HepG2 (cell line): ENCODE results near the gene PLEKHG5. TPM values are rescaled to one million over a fixed set of nuclear protein-coding genes. Genes with fewer than 3 reads are reported as not detected.

Experiments used
- ESRRA ChIP-seq: sonication (generic); formaldehyde crosslinking; IDR thresholded peaks from 2 replicates; pipeline ENCODE4 v1.5.1; 2020; ENCODE audit warnings: mild to moderate bottlenecking, low read depth, missing genetic modification reagents
- HIVEP1 ChIP-seq: sonication (generic); formaldehyde crosslinking; IDR thresholded peaks from 2 replicates; pipeline ENCODE4 v1.4.0; 2020; ENCODE audit warnings: mild to moderate bottlenecking, missing genetic modification reagents
- NFIC ChIP-seq: IDR thresholded peaks from 2 replicates; pipeline ENCODE4 v1.6.1; 2012; ENCODE audit warnings: mild to moderate bottlenecking, low read length, inconsistent platforms
- POLR2AphosphoS2 ChIP-seq: IDR thresholded peaks from 2 replicates; pipeline ENCODE4 v1.6.1; 2011; ENCODE audit warnings: low read depth, low read length, improper control_type of control experiment
- PRMT3 ChIP-seq: sonication (generic); formaldehyde crosslinking; IDR thresholded peaks from 2 replicates; pipeline ENCODE4 v1.8.1; 2022; ENCODE audit warnings: low read depth, mild to moderate bottlenecking, moderate library complexity, missing genetic modification reagents, borderline replicate concordance
- PRPF4 ChIP-seq: fragments of 200-400 bp; formaldehyde crosslinking; IDR thresholded peaks from 2 replicates; pipeline ENCODE4 v1.6.1; 2016; ENCODE audit warnings: low read length, low read depth; ENCODE audit not compliant: poor library complexity, severe bottlenecking
- SIN3B ChIP-seq: fragments of 150-350 bp; IDR thresholded peaks from 2 replicates; pipeline ENCODE4 v1.6.1; 2014; ENCODE audit warnings: low read length
- ZNF136 ChIP-seq: sonication (generic); formaldehyde crosslinking; IDR thresholded peaks from 2 replicates; pipeline ENCODE4 v1.8.1; 2022; ENCODE audit warnings: low read depth, mild to moderate bottlenecking, moderate library complexity, missing genetic modification reagents
- ZNF501 ChIP-seq: sonication (generic); formaldehyde crosslinking; IDR thresholded peaks from 2 replicates; pipeline ENCODE4 v1.5.1; 2020; ENCODE audit warnings: mild to moderate bottlenecking, moderate library complexity, missing genetic modification reagents
- ZNF577 ChIP-seq: sonication (generic); formaldehyde crosslinking; IDR thresholded peaks from 2 replicates; pipeline ENCODE4 v1.4.0; 2020; ENCODE audit warnings: mild to moderate bottlenecking, low read depth, missing genetic modification reagents, borderline replicate concordance
- polyA plus RNA-seq, 8 experiments: library from polyadenylated mRNA; depleted of rRNA in 3 of 8; stranded (reverse) in 7 of 8; unstranded in 1 of 8; fragments of >200 nt; fragmentation: Illumina TruSeq in 4 of 8; extraction: Trizol in 4 of 8; gene quantifications; 2 replicates each; pipeline versions ENCODE4 v1.2.1 to v1.2.3, GENCODE V29; 2011 to 2016; ENCODE audit warnings: low read depth in 4 of 8, missing spikeins in 1 of 8, mixed read lengths in 1 of 8; ENCODE audit not compliant: insufficient read depth in 1 of 8
- total RNA-seq, 5 experiments: library from RNA; depleted of rRNA; stranded (reverse); fragments of >200 nt; fragmentation: Illumina TruSeq; extraction: Trizol; gene quantifications; 2 replicates each; pipeline ENCODE4 v1.2.3, GENCODE V29; 2016; ENCODE audit warnings: low read depth in 1 of 5
- TF ChIP-seq, protein P1 (sequence below): IDR thresholded peaks from 2 replicates; pipeline ENCODE4 v1.6.1; 2016; ENCODE audit warnings: missing biosample characterization, missing genetic modification reagents, low read depth
- TF ChIP-seq, protein P2 (sequence below): IDR thresholded peaks from 2 replicates; pipeline ENCODE4 v1.4.0; 2020; ENCODE audit warnings: mild to moderate bottlenecking, missing genetic modification reagents
- TF ChIP-seq, protein P3 (sequence below): sonication (generic); formaldehyde crosslinking; IDR thresholded peaks from 2 replicates; pipeline ENCODE4 v1.4.0; 2020; ENCODE audit warnings: missing genetic modification reagents, low read depth, mild to moderate bottlenecking, borderline replicate concordance
- TF ChIP-seq, protein P4 (sequence below): sonication (generic); formaldehyde crosslinking; IDR thresholded peaks from 2 replicates; pipeline ENCODE4 v1.8.1; 2022; ENCODE audit warnings: mild to moderate bottlenecking, missing genetic modification reagents
- TF ChIP-seq, protein P5 (sequence below): sonication (generic); formaldehyde crosslinking; IDR thresholded peaks from 2 replicates; pipeline ENCODE4 v1.5.0; 2020; ENCODE audit warnings: missing genetic modification reagents
- TF ChIP-seq, protein P6 (sequence below): sonication (generic); formaldehyde crosslinking; IDR thresholded peaks from 2 replicates; pipeline ENCODE4 v1.4.0; 2020; ENCODE audit warnings: mild to moderate bottlenecking, missing genetic modification reagents
- TF ChIP-seq, protein P7 (sequence below): sonication (generic); formaldehyde crosslinking; IDR thresholded peaks from 2 replicates; pipeline ENCODE4 v1.9.0; 2021; ENCODE audit warnings: missing genetic modification reagents, mild to moderate bottlenecking, borderline replicate concordance

The PLEKHG5 gene
- total and polyA plus RNA-seq, 2 of the 13 experiments (the other 11 are each of a cell fraction or from before 2014, with no cell fraction given), result 1.9 to 3.5 TPM

DNA sequence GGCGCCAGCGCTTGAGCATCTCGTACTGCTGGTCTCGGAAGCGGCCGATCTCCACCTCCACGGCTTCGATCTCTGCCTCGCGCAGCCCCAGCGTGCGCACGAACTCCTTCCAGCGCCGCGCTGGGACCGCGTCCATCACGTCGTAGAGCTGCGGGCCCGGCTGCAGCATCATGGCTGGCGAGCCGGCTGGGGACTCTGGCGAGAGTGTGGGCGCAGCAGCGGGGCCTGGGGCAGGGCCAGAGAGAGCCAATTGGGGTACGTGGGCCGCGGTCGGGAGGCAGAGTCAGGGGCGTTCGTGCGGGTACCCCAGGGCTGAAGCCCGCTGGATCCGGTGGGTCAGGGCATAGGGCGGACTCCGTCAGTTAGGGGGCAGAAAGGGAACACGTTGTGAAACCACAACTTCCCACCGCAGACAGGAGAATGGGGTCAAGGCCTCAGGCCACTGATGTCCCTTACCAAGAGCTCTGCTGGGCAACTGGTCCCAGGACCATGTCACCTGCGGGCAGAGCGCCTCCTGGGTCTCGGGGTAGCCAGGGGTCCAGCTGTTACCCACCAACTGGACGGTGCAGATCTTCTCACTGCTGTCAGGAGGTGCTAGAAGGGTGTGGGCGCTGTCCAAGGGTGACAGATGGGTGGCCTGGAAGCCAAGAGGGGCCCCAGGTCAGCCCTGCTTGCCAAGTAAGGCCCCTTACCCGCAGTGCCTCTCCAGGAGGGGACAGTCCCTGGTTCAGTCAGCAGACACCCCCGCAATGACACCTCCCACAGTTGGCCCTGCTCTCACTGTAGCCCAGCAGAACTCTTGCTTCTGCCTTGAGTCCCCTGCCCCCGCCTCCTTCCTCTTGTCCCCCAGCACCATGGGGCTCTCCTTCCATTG is 29.7 kb downstream of the PLEKHG5 start (continued):
- TF ChIP-seq PRMT3 (CRISPR knock-in tag) (no peak), ZNF577 (CRISPR knock-in tag) (no peak), POLR2AphosphoS2 (no peak), SIN3B (no peak), PRPF4 (no peak), ESRRA (CRISPR knock-in tag) (0 out of 2 replicates have a peak, but pooled peaks have one; percentile 20), ZNF136 (CRISPR knock-in tag) (no peak), NFIC (no peak), ZNF501 (0 out of 2 replicates have a peak, but pooled peaks have one; percentile 35), HIVEP1 (CRISPR knock-in tag) (no peak)
- TF ChIP-seq, protein P1, sequence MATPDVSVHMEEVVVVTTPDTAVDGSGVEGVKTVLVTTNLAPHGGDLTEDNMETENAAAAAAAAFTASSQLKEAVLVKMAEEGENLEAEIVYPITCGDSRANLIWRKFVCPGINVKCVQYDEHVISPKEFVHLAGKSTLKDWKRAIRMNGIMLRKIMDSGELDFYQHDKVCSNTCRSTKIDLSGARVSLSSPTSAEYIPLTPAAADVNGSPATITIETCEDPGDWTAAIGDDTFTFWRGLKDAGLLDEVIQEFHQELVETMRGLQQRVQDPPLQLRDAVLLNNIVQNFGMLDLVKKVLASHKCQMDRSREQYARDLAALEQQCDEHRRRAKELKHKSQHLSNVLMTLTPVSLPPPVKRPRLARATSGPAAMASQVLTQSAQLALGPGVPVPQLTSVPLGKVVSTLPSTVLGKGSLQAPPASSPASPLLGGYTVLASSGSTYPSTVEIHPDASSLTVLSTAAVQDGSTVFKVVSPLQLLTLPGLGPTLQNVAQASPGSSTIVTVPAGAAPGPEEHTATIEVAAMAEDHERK, result no peak
- TF ChIP-seq, protein P2, sequence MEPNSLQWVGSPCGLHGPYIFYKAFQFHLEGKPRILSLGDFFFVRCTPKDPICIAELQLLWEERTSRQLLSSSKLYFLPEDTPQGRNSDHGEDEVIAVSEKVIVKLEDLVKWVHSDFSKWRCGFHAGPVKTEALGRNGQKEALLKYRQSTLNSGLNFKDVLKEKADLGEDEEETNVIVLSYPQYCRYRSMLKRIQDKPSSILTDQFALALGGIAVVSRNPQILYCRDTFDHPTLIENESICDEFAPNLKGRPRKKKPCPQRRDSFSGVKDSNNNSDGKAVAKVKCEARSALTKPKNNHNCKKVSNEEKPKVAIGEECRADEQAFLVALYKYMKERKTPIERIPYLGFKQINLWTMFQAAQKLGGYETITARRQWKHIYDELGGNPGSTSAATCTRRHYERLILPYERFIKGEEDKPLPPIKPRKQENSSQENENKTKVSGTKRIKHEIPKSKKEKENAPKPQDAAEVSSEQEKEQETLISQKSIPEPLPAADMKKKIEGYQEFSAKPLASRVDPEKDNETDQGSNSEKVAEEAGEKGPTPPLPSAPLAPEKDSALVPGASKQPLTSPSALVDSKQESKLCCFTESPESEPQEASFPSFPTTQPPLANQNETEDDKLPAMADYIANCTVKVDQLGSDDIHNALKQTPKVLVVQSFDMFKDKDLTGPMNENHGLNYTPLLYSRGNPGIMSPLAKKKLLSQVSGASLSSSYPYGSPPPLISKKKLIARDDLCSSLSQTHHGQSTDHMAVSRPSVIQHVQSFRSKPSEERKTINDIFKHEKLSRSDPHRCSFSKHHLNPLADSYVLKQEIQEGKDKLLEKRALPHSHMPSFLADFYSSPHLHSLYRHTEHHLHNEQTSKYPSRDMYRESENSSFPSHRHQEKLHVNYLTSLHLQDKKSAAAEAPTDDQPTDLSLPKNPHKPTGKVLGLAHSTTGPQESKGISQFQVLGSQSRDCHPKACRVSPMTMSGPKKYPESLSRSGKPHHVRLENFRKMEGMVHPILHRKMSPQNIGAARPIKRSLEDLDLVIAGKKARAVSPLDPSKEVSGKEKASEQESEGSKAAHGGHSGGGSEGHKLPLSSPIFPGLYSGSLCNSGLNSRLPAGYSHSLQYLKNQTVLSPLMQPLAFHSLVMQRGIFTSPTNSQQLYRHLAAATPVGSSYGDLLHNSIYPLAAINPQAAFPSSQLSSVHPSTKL (CRISPR knock-in tag), result no peak
- TF ChIP-seq, protein P3, sequence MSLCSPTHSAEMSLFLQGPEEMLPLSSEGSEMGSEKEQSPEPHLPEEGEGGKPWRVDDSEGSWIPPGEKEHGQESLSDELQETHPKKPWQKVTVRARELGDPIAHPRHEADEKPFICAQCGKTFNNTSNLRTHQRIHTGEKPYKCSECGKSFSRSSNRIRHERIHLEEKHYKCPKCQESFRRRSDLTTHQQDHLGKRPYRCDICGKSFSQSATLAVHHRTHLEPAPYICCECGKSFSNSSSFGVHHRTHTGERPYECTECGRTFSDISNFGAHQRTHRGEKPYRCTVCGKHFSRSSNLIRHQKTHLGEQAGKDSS (CRISPR knock-in tag), result 0 out of 2 replicates have a peak, but pooled peaks have one; percentile 4
- TF ChIP-seq, protein P4, sequence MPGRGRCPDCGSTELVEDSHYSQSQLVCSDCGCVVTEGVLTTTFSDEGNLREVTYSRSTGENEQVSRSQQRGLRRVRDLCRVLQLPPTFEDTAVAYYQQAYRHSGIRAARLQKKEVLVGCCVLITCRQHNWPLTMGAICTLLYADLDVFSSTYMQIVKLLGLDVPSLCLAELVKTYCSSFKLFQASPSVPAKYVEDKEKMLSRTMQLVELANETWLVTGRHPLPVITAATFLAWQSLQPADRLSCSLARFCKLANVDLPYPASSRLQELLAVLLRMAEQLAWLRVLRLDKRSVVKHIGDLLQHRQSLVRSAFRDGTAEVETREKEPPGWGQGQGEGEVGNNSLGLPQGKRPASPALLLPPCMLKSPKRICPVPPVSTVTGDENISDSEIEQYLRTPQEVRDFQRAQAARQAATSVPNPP (CRISPR knock-in tag), result no peak
- TF ChIP-seq, protein P5, sequence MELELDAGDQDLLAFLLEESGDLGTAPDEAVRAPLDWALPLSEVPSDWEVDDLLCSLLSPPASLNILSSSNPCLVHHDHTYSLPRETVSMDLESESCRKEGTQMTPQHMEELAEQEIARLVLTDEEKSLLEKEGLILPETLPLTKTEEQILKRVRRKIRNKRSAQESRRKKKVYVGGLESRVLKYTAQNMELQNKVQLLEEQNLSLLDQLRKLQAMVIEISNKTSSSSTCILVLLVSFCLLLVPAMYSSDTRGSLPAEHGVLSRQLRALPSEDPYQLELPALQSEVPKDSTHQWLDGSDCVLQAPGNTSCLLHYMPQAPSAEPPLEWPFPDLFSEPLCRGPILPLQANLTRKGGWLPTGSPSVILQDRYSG, result no peak
- TF ChIP-seq, protein P6, sequence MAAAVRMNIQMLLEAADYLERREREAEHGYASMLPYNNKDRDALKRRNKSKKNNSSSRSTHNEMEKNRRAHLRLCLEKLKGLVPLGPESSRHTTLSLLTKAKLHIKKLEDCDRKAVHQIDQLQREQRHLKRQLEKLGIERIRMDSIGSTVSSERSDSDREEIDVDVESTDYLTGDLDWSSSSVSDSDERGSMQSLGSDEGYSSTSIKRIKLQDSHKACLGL (CRISPR knock-in tag), result peak; percentile 42; the same call in 1 of the 2 replicates
- TF ChIP-seq, protein P7, sequence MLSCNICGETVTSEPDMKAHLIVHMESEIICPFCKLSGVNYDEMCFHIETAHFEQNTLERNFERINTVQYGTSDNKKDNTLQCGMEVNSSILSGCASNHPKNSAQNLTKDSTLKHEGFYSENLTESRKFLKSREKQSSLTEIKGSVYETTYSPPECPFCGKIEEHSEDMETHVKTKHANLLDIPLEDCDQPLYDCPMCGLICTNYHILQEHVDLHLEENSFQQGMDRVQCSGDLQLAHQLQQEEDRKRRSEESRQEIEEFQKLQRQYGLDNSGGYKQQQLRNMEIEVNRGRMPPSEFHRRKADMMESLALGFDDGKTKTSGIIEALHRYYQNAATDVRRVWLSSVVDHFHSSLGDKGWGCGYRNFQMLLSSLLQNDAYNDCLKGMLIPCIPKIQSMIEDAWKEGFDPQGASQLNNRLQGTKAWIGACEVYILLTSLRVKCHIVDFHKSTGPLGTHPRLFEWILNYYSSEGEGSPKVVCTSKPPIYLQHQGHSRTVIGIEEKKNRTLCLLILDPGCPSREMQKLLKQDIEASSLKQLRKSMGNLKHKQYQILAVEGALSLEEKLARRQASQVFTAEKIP (CRISPR knock-in tag), result no peak
